Ascending aorta (tissue), 2 donors: ENCODE measurements around the gene CACNB1. TPM values are rescaled to one million over a fixed set of nuclear protein-coding genes. Genes with fewer than 3 reads are reported as not detected.

Experiments
- DNase-seq, 2 donors: peaks; one replicate each; pipeline ENCODE4 v3.0.0-alpha.2; 2019; ENCODE audit warnings: low spot score in 2 of 2
- H3K27ac ChIP-seq, 2 donors: fragments of 200-600 bp; sonication (generic); one replicate each; pipeline ENCODE4 v1.5.1; 2016 to 2017; ENCODE audit warnings: mild to moderate bottlenecking in 1 of 2
- H3K27me3 ChIP-seq: fragments of 200-600 bp; sonication (generic); one replicate; pipeline ENCODE4 v1.5.1; 2017
- H3K36me3 ChIP-seq, 2 donors: fragments of 200-600 bp; sonication (generic); one replicate each; pipeline ENCODE4 v1.5.1; 2016
- H3K4me1 ChIP-seq, 2 donors: fragments of 200-600 bp; sonication (generic); one replicate each; pipeline ENCODE4 v1.5.1; 2016 to 2017; ENCODE audit warnings: mild to moderate bottlenecking in 1 of 2
- H3K4me3 ChIP-seq, 2 donors: fragments of 200-600 bp; sonication (generic); one replicate each; pipeline ENCODE4 v1.5.1; 2016 to 2017; ENCODE audit warnings: mild to moderate bottlenecking in 1 of 2
- H3K9me3 ChIP-seq, 2 donors: fragments of 200-600 bp; sonication (generic); one replicate each; pipeline ENCODE4 v1.5.1; 2016
- CTCF ChIP-seq, 3 experiments: fragments of 200-600 bp in 2 of 3; fragments of 450-650 bp in 1 of 3; sonication (generic) in 2 of 3; IDR thresholded peaks; one replicate each; pipeline ENCODE4 v1.5.1; 2016 to 2019; ENCODE audit warnings: antibody characterized with exemption in 3 of 3, mild to moderate bottlenecking in 1 of 3, moderate library complexity in 1 of 3
- intact Hi-C: fragments of 100-400 bp; cut with DNase I; formaldehyde crosslinking; loops from one replicate; pipeline ENCODE4 v1.15.1; 2023
- total RNA-seq: library from RNA; depleted of rRNA; stranded (reverse); fragments of >200 nt; gene quantifications from one replicate; pipeline ENCODE4 v1.1.0, GENCODE V29; 2016

The CACNB1 gene
- total RNA-seq, 1 donor from 2014 or later, result 9.6 TPM

- no peak for DNase-seq
- Histone ChIP-seq H3K4me3 (peak overlapping the region in 1 of 2 donors; percentile 94), H3K27me3 (no peaks in the 10 kb centered on the region), H3K27ac (no peak overlapping the region), H3K36me3 (no peaks in the 10 kb centered on the region), H3K4me1 (peaks cover 12 to 15% of the 10 kb centered on the region in 2 donors), H3K9me3 (no peaks in the 10 kb centered on the region)
- intact Hi-C loops, result loop anchor here (5.0 kb wide), 2 partner anchors 353 to 777 kb away; partner anchors contain the start of genes LRRC3C, ORMDL3 and PIP4K2B
- TF ChIP-seq CTCF (IDR thresholded peaks at IDR 0.05), result no peak
Observed at GRCh38 chr17:39150795-39151149, 46.7 kb downstream of the CACNB1 start.

GRCh38 chr17:39150104-39150634 is 47.3 kb downstream of the CACNB1 start:
- no peaks in the 10 kb centered on the region for H3K27me3 ChIP-seq
- intact Hi-C loops, result loop anchor here (5.0 kb wide), 2 partner anchors 353 to 777 kb away; partner anchors contain the start of genes LRRC3C, ORMDL3 and PIP4K2B
- H3K36me3 ChIP-seq, result no peaks in the 10 kb centered on the region
- H3K4me3 ChIP-seq, result no peak overlapping the region
- no peak for DNase-seq
- peaks cover 12 to 15% of the 10 kb centered on the region in 2 donors for H3K4me1 ChIP-seq
- H3K9me3 ChIP-seq, result no peaks in the 10 kb centered on the region
- H3K27ac ChIP-seq, result no peak overlapping the region
- no peak for TF ChIP-seq CTCF (IDR thresholded peaks at IDR 0.05)

GRCh38 chr17:39147221-39148185 is 50.0 kb downstream of the CACNB1 start:
- no peak for DNase-seq
- intact Hi-C loops, result no loop called here
- Histone ChIP-seq H3K27me3 (no peaks in the 10 kb centered on the region), H3K36me3 (no peaks in the 10 kb centered on the region), H3K4me1 (peaks cover 8 to 13% of the 10 kb centered on the region in 2 donors), H3K4me3 (no peak overlapping the region), H3K27ac (no peak overlapping the region), H3K9me3 (no peaks in the 10 kb centered on the region)
- TF ChIP-seq CTCF (IDR thresholded peaks at IDR 0.05), result no peak

- Histone ChIP-seq H3K36me3 (no peaks in the 10 kb centered on the region), H3K27ac (no peak overlapping the region), H3K4me3 (no peak overlapping the region), H3K27me3 (no peaks in the 10 kb centered on the region), H3K4me1 (peaks cover 0 to 3% of the 10 kb centered on the region in 2 donors), H3K9me3 (no peaks in the 10 kb centered on the region)
- no peak for TF ChIP-seq CTCF (IDR thresholded peaks at IDR 0.05)
- DNase-seq, result no peak
- intact Hi-C loops, result no loop called here
Observed at GRCh38 chr17:39146273-39146672, 51.2 kb downstream of the CACNB1 start.

- no peak for TF ChIP-seq CTCF (IDR thresholded peaks at IDR 0.05)
- Histone ChIP-seq H3K27me3 (no peaks in the 10 kb centered on the region), H3K4me1 (no peaks in the 10 kb centered on the region), H3K36me3 (no peaks in the 10 kb centered on the region), H3K27ac (no peak overlapping the region), H3K9me3 (no peaks in the 10 kb centered on the region), H3K4me3 (no peak overlapping the region)
- intact Hi-C loops, result no loop called here
- DNase-seq, result no peak
Observed at GRCh38 chr17:39145143-39145542, 52.3 kb downstream of the CACNB1 start.
